Measurements from ENCODE around the gene MRPL16.

The MRPL16 gene

GRCh38 chr11:59847626-59848025 lies 37.0 kb upstream of the MRPL16 start:
- TF ChIP-seq CTCF (conservative IDR thresholded peaks at IDR 0.05; ENCODE audit: low read length) = no peak
- no peak for DNase-seq (ENCODE audit: low read depth)
- H3K4me3 ChIP-seq (ENCODE audit: low read length) = no peak overlapping the region

- DNase-seq (ENCODE audit: low read depth) = no peak
- no peak for TF ChIP-seq CTCF (conservative IDR thresholded peaks at IDR 0.05; ENCODE audit: low read length)
- H3K4me3 ChIP-seq (ENCODE audit: low read length) = no peak overlapping the region
Observed at GRCh38 chr11:59846556-59846955, 36.0 kb upstream of the MRPL16 start.

GRCh38 chr11:59845399-59845798 lies 34.8 kb upstream of the MRPL16 start, which contains the start of gene CBLIF:
Gene CBLIF (minus strand): TSS chr11:59845499. CDS start chr11:59845453, 46 bp downstream.
- no peak for TF ChIP-seq CTCF (conservative IDR thresholded peaks at IDR 0.05; ENCODE audit: low read length)
- no peak within 1 kb of the TSS for H3K4me3 ChIP-seq (ENCODE audit: low read length)
- no peak for DNase-seq (ENCODE audit: low read depth)

GRCh38 chr11:59842316-59842715 lies 31.7 kb upstream of the MRPL16 start:
- TF ChIP-seq CTCF (conservative IDR thresholded peaks at IDR 0.05; ENCODE audit: low read length) = no peak
- H3K4me3 ChIP-seq (ENCODE audit: low read length) = no peak overlapping the region
- no peak for DNase-seq (ENCODE audit: low read depth)

- TF ChIP-seq CTCF (conservative IDR thresholded peaks at IDR 0.05; ENCODE audit: low read length) = no peak
- no peak for DNase-seq (ENCODE audit: low read depth)
- H3K4me3 ChIP-seq (ENCODE audit: low read length) = no peak overlapping the region
Observed at GRCh38 chr11:59841514-59841913, 30.9 kb upstream of the MRPL16 start.

- TF ChIP-seq CTCF (conservative IDR thresholded peaks at IDR 0.05; ENCODE audit: low read length) = no peak
- no peak overlapping the region for H3K4me3 ChIP-seq (ENCODE audit: low read length)
- no peak for DNase-seq (ENCODE audit: low read depth)
Observed at GRCh38 chr11:59839615-59840014, 29.0 kb upstream of the MRPL16 start.

GRCh38 chr11:59833602-59834001 lies 23.0 kb upstream of the MRPL16 start:
- H3K4me3 ChIP-seq (ENCODE audit: low read length) = no peak overlapping the region
- TF ChIP-seq CTCF (conservative IDR thresholded peaks at IDR 0.05; ENCODE audit: low read length) = no peak
- DNase-seq (ENCODE audit: low read depth) = no peak
